ENCODE data around the gene ENHO. TPM values are rescaled to one million over a fixed set of nuclear protein-coding genes. Genes with fewer than 3 reads are reported as not detected.

Gene ENHO
- total and polyA plus RNA-seq, 2 of the 8 experiments (the other 6 are each of a cell fraction or from before 2014, with no cell fraction given): 12.2 to 49.4 TPM

DNA sequence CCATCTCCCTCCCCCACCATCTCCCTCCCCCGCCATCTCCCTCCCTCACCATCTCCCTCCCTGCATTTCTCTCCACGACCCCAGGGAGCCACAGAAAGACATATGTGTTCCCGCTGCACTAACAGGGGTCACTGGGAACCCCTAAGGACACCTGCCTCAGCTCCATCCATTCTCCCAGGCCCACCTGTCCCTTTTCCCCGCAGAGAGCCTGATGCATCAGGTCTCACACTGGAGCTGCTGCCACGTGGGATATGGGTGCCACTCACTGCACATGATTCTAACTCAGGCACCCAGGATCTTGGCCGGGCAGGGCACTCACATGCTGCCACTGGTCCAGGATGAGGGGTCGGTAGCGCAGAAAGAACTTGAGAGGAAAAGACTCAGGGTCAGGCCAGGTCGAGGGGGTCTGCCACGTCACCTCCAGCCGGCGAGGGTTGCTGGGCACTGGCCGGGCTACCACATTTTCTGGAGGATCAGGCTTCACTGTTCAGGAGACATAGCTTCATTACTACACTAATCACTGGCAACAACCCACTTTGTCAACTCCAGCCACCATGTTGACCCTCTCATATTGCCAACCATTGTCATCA lies 33.2 kb upstream of the ENHO start (continued):
- TF ChIP-seq USF2 (IDR thresholded peaks at IDR 0.05; ENCODE audit: low read length) (no peak), CBX5 (IDR thresholded peaks at IDR 0.05; ENCODE audit: low read depth, low read length) (no peak), BACH1 (IDR thresholded peaks at IDR 0.05; ENCODE audit: low read length) (no peak)
